Measurements from ENCODE around the gene PEG3. TPM values are rescaled to one million over a fixed set of nuclear protein-coding genes. Genes with fewer than 3 reads are reported as not detected.

PEG3 gene
- total RNA-seq, 1 donor from 2014 or later, result not detected

GRCh38 chr19:56831255-56831654 is 9.3 kb downstream of the PEG3 start:
- H3K27ac ChIP-seq, result no peak overlapping the region
- H3K27me3 ChIP-seq, result no peaks in the 10 kb centered on the region
- H3F3A ChIP-seq (ENCODE audit: low read depth), result no peaks in the 10 kb centered on the region
- no peaks in the 10 kb centered on the region for H3K36me3 ChIP-seq
- no peak overlapping the region for H3K4me3 ChIP-seq
- TF ChIP-seq EZH2phosphoT487 (IDR thresholded peaks at IDR 0.05), result no peak
- no peak overlapping the region for H2AFZ ChIP-seq (replicated peaks)
- no peaks in the 10 kb centered on the region for H3K79me2 ChIP-seq (ENCODE audit: low read depth)
- Mint-ChIP-seq H3K4me3 (no peak overlapping the region), H3K4me1 (no peaks in the 10 kb centered on the region), H3K27ac (no peak overlapping the region), H3K27me3 (ENCODE audit: insufficient read depth, low read depth) (peaks cover 2% of the 10 kb centered on the region), H3K36me3 (no peaks in the 10 kb centered on the region), H3K9me3 (peaks cover 62% of the 10 kb centered on the region)
- no peak overlapping the region for H3K4me2 ChIP-seq
- no peaks in the 10 kb centered on the region for H4K20me1 ChIP-seq (ENCODE audit: low read depth)
- H3K9ac ChIP-seq, result no peak overlapping the region
- H3K4me1 ChIP-seq, result no peaks in the 10 kb centered on the region
- DNase-seq (ENCODE audit: low spot score), result no peak
- H3K9me3 ChIP-seq (ENCODE audit: low read depth), result peaks cover 28% of the 10 kb centered on the region

GRCh38 chr19:56829596-56829995 is 10.9 kb downstream of the PEG3 start:
- Histone ChIP-seq H3K79me2 (ENCODE audit: low read depth) (no peaks in the 10 kb centered on the region), H3K27ac (no peak overlapping the region), H3K4me2 (no peak overlapping the region), H3K9ac (no peak overlapping the region), H2AFZ (replicated peaks) (no peak overlapping the region), H3K9me3 (ENCODE audit: low read depth) (peaks cover 32% of the 10 kb centered on the region), H4K20me1 (ENCODE audit: low read depth) (no peaks in the 10 kb centered on the region), H3F3A (ENCODE audit: low read depth) (no peaks in the 10 kb centered on the region), H3K4me1 (no peaks in the 10 kb centered on the region), H3K4me3 (no peak overlapping the region), H3K36me3 (no peaks in the 10 kb centered on the region), H3K27me3 (no peaks in the 10 kb centered on the region)
- Mint-ChIP-seq H3K9me3 (peaks cover 59% of the 10 kb centered on the region), H3K4me1 (no peaks in the 10 kb centered on the region), H3K27ac (no peak overlapping the region), H3K27me3 (ENCODE audit: insufficient read depth, low read depth) (peaks cover 2% of the 10 kb centered on the region), H3K36me3 (no peaks in the 10 kb centered on the region), H3K4me3 (no peak overlapping the region)
- no peak for DNase-seq (ENCODE audit: low spot score)
- TF ChIP-seq CTCF (IDR thresholded peaks at IDR 0.05), result no peak
- TF ChIP-seq EZH2 (IDR thresholded peaks at IDR 0.05), result no peak
- no peak for TF ChIP-seq EZH2phosphoT487 (IDR thresholded peaks at IDR 0.05)

GRCh38 chr19:56827708-56828107 is 12.8 kb downstream of the PEG3 start:
- Mint-ChIP-seq H3K4me3 (no peak overlapping the region), H3K27ac (no peak overlapping the region), H3K4me1 (no peaks in the 10 kb centered on the region), H3K36me3 (no peaks in the 10 kb centered on the region), H3K27me3 (ENCODE audit: insufficient read depth, low read depth) (peaks cover 2% of the 10 kb centered on the region), H3K9me3 (peaks cover 61% of the 10 kb centered on the region)
- Histone ChIP-seq H3K9ac (no peak overlapping the region), H3K9me3 (ENCODE audit: low read depth) (peaks cover 34% of the 10 kb centered on the region), H3K27ac (no peak overlapping the region), H2AFZ (replicated peaks) (no peak overlapping the region), H3K79me2 (ENCODE audit: low read depth) (no peaks in the 10 kb centered on the region), H3F3A (ENCODE audit: low read depth) (no peaks in the 10 kb centered on the region), H4K20me1 (ENCODE audit: low read depth) (no peaks in the 10 kb centered on the region), H3K36me3 (no peaks in the 10 kb centered on the region), H3K4me2 (no peak overlapping the region), H3K27me3 (no peaks in the 10 kb centered on the region), H3K4me1 (no peaks in the 10 kb centered on the region), H3K4me3 (no peak overlapping the region)
- TF ChIP-seq CTCF (IDR thresholded peaks at IDR 0.05) (no peak), EZH2 (IDR thresholded peaks at IDR 0.05) (no peak), EZH2phosphoT487 (IDR thresholded peaks at IDR 0.05) (no peak)
- no peak for DNase-seq (ENCODE audit: low spot score)

GRCh38 chr19:56823956-56824355 is 16.6 kb downstream of the PEG3 start:
- peaks cover 72% of the 10 kb centered on the region for H3K9me3 Mint-ChIP-seq

More at GRCh38 chr19:56823956-56824355, 16.6 kb downstream of the PEG3 start:
- Histone ChIP-seq H3K79me2 (ENCODE audit: low read depth) (no peaks in the 10 kb centered on the region), H3K36me3 (no peaks in the 10 kb centered on the region), H3K27ac (no peak overlapping the region), H3F3A (ENCODE audit: low read depth) (no peaks in the 10 kb centered on the region), H3K4me1 (no peaks in the 10 kb centered on the region), H3K9ac (no peak overlapping the region), H3K27me3 (no peaks in the 10 kb centered on the region), H3K9me3 (ENCODE audit: low read depth) (peaks cover 28% of the 10 kb centered on the region), H3K4me3 (no peak overlapping the region), H3K4me2 (no peak overlapping the region), H4K20me1 (ENCODE audit: low read depth) (no peaks in the 10 kb centered on the region), H2AFZ (replicated peaks) (no peak overlapping the region)
- Mint-ChIP-seq H3K4me3 (no peak overlapping the region), H3K27me3 (ENCODE audit: insufficient read depth, low read depth) (peaks cover 5% of the 10 kb centered on the region), H3K27ac (no peak overlapping the region), H3K4me1 (no peaks in the 10 kb centered on the region), H3K36me3 (no peaks in the 10 kb centered on the region)
- DNase-seq (ENCODE audit: low spot score), result no peak
- TF ChIP-seq EZH2phosphoT487 (IDR thresholded peaks at IDR 0.05) (no peak), CTCF (IDR thresholded peaks at IDR 0.05) (no peak), EZH2 (IDR thresholded peaks at IDR 0.05) (no peak)

Measured in neural progenitor cell (in vitro differentiated cells).